ENCODE results near the gene TPRN.

Gene TPRN

GRCh38 chr9:137236238-137236935, 35.8 kb upstream of the TPRN start:
- DNase-seq (ENCODE audit: low read depth), result peak; percentile 88

- no peak for DNase-seq (ENCODE audit: low read depth)
Observed at GRCh38 chr9:137235424-137236237, 35.1 kb upstream of the TPRN start.

GRCh38 chr9:137234758-137235423, 34.4 kb upstream of the TPRN start:
- no peak for DNase-seq (ENCODE audit: low read depth)

GRCh38 chr9:137234055-137234697, 33.6 kb upstream of the TPRN start:
- no peak for DNase-seq (ENCODE audit: low read depth)

DNA sequence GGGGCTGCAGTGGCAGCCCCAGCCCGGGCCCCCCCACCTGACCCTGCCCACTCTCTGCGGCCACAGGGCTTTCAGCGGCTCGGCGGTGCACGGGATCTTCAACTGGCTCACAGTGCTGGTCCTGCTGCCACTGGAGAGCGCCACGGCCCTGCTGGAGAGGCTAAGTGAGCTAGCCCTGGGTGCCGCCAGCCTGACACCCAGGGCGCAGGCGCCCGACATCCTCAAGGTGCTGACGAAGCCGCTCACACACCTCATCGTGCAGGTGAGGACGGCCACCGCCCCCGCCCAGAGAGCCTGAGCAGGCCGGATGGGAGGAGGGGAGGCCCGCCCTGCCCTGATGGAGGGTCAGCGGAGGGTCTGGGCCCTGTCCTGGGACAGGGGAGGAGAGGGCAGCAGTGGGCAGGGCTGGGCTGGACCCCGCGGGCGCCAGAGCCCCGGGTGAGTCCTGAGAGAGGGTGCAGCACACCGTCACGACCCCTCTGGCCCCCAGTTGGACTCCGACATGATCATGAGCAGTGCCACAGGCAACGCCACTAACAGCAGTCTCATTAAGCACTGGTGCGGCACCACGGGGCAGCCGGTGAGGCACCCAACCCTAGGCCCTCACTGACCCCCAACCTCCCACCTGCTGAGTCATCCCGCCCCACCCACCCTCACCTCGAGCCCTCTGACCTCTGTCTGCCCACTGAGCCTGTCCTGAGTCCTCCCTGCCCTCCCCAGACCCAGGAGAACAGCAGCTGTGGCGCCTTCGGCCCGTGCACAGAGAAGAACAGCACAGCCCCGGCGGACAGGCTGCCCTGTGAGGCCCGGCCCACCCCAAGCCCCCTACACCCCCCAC, 32.8 kb upstream of the TPRN start:
- DNase-seq (ENCODE audit: low read depth), result no peak

GRCh38 chr9:137232510-137232909, 32.0 kb upstream of the TPRN start:
- no peak for DNase-seq (ENCODE audit: low read depth)

DNA sequence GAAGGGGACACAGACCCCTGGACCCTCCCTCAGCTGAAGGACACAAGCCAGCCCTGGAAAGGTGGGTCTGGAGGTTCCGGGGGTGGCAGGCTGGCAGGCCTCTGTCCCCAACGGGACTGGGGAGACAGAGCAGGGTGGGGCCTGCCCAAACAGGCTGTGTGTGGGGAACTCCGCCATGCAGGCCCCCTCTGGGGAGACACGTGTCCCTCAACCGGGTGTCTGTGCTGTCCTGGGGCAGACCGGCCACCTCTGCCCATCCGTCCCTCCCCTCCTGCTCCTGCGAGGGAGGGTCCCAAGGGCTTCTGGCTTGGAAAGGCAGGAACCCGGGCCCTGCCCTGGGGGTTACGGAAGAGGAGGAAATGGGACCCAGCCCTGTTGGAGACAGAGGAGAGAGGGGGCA, 31.6 kb upstream of the TPRN start:
- DNase-seq (ENCODE audit: low read depth), result no peak

DNA sequence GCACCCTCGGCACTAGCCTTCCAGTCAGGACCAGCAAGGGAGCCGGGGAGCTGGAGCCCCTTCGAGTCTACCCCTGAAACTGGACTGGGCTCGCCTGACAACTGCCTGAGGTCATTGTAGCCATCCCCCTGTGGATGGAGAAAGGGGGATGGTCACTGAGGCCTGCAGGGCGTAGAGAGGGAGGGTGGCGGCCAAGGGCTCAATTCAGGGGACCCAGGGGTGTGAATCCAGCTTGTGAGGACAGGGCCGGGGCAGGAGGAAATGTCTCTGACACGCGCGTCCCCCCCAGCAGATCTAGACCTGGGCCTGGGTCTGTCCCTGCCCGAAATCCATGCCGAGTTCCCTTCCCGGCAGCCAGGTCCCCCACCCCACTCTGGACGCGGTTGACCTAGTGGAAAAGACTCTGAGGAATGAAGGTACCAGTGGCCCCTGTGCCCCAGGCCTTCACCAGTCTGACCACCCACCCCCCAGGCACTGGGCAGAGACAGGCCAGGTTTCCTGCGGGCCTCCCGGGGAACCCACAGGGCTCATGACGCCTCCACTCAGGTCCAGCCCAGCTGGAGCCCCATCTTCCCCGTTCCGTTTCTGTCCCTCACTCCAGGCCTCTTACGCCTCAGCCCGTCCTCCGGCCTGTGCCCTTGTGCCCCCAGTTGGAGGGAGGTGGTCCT, 31.0 kb upstream of the TPRN start:
- no peak for DNase-seq (ENCODE audit: low read depth)

- DNase-seq (ENCODE audit: low read depth), result no peak
Observed at GRCh38 chr9:137230705-137231371, 30.3 kb upstream of the TPRN start, which contains the start of gene SLC34A3. Gene SLC34A3 (plus strand): TSS chr9:137230901. CDS start chr9:137231703, 802 bp downstream.

- DNase-seq (ENCODE audit: low read depth), result no peak
Observed at GRCh38 chr9:137229903-137230704, 29.6 kb upstream of the TPRN start.

GRCh38 chr9:137228968-137229896, 28.7 kb upstream of the TPRN start:
- no peak for DNase-seq (ENCODE audit: low read depth)

DNA sequence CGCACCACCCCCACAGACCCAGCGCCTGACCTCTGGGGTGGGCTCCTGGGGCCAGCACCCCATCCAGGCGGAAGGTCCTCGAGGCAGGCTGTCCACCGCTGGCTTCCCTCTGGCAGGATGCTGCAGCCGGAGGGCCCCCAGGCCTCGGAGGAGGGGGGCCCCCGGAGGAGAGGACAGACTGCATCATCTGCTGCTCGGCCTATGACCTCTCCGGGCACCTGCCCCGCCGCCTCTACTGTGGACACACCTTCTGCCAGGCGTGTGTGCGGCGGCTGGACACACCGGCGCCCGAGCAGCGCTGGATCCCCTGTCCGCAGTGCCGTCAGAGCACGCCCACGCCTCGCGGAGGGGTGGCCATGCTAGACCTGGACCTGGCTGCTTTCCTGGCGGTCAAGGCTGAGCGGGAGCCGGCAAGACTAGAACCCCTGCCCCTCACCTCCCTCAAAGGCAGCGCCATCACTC, 28.0 kb upstream of the TPRN start:
- no peak for DNase-seq (ENCODE audit: low read depth)

DNA sequence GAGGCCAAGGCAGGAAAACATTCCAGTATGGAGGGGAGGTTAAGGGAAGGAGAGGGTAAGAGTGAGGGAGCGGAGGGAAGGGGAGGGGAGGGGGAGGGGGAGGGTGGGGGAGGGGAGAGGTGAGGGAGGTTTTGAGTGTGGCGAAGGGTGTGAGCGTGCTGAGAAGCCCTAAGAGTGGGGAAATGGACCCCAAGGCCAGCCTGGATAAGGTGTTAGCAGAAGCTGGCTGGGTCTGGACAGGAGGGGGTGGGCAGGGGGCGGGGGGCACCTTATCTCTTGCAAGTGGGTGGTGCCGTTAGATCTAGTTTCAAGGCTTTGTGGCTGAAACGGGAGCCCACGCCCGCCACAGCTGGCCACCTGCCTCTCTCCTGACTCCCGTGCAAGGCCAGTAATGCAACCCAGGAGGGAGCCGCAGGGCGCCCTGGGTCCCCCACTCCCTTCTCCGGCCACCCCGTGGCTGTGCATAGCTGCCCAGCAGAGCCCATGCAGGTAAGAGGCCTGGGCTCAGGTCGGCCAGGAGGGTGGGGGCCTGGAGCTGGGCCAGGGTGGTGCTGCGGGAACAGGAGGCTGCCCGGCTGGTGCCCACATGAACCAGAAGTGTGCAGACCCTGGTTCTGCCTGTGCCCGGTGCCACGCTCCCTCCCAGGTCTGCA, 27.4 kb upstream of the TPRN start:
- no peak for DNase-seq (ENCODE audit: low read depth)

DNA sequence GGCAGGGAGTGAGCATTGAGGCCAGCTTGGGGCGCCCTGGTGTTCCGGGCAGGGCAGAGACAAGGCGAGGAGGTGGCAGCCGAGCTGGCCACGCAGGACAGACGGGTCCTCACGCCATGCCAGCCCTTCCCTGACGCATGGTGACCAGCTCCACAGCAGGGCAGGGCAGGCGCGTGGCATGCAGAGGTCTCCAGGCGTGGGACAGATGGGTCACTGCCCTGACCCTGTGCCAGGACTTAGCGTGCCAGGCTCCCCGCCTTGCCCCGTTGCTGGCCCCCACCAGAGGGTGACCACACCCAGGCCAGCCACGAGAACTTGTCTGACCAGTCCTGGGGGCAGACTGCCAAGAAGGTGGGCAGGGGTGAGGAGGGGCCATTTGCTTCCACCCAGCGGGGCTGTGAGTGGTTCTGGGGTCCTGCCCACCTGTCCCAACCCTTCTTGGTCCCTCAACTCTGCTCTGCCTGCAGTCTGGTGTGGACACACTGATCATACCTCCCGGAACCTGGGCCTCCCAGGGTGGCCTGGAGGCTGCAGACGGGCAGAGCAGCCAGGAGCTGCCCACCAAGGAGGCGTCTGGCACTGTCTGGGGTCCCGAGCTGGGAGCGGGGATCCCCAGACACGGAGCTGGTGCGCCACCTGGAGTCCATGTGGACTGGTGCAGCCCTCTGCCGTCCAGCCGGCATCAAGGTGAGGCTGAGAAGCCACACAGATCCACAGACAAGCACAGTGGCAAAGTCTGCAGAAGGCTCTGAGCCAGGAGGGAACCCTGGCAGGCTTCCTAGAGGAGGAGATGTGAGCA, 26.7 kb upstream of the TPRN start, which contains the start of gene RNF224:
TSS of gene RNF224 (plus strand) at position 449 of the 799 bp plus-strand sequence. CDS start 834 bp downstream, outside the sequence.
- peak; percentile 83 for DNase-seq (ENCODE audit: low read depth)

- peak; percentile 76 for DNase-seq (ENCODE audit: low read depth)
Observed at GRCh38 chr9:137226338-137227053, 26.0 kb upstream of the TPRN start.

All from ELR (cell line).